Activated naive CD4-positive, alpha-beta T cell (primary cell): Measurements from ENCODE around the gene ELFN2.
"Not testable (repeated sequence)": the region's sequence is repeated elsewhere in the genome, so short reads cannot be mapped to it uniquely, and the experiment has no call there.

Experiments used
- DNase-seq, 4 experiments: peaks; one replicate each; lab custom pipeline; 2025; lab: John Stamatoyannopoulos, UW

The ELFN2 gene

DNA sequence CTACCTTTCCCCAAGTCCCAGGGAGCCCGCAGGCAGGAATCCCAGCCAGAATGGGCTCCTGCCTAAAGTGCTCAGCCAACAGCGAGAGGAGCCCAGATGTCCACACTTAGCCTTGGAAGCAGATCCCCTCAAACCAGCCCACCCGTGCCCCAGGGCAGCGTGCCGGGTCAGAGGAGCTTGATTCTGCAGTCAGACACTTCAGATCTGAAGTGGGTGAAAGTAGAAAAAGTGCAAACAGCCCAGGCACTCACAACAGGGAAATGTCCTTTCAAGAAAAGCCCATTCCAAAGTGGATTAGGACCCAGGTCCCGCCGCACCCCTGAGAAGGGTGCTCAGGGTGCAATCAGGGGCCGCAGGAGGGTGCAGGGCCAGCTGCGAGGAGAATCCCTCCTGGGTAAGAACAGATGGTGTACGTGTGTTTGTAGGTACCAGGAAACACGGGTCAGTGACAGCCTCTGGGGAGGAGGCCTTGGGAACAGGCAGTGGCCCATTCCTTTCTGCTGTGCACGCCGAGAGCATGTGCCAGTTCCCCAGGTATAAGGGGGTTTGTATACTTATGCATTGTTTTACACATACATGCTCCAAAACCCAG lies 17.7 kb downstream of the ELFN2 start:
- DNase-seq: no peak

- DNase-seq: no peak
These were observed 18.2 kb downstream of the ELFN2 start for GRCh38 chr22:37409031-37409430.

DNA sequence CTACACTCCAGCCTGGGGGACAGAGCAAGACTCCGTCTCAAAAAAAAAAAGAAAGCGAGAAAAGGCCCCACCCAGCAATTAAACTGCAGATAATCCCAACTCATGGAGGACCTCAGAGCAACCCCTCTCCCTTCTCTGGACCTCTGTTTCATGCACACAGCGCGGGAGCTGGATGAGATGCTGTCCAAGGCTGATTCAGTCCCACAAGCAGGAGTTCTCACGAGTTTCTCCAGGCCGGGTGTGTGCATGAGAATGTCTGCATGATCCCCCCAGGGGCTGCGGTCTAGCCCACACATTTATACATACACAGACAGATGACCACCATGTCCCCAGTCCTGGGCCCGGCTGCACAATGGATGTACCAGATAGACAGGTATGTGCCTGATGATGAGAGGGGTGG lies 19.4 kb downstream of the ELFN2 start:
- DNase-seq: no peak

- DNase-seq: no peak
These were observed 20.6 kb downstream of the ELFN2 start for GRCh38 chr22:37406441-37407235.

DNA sequence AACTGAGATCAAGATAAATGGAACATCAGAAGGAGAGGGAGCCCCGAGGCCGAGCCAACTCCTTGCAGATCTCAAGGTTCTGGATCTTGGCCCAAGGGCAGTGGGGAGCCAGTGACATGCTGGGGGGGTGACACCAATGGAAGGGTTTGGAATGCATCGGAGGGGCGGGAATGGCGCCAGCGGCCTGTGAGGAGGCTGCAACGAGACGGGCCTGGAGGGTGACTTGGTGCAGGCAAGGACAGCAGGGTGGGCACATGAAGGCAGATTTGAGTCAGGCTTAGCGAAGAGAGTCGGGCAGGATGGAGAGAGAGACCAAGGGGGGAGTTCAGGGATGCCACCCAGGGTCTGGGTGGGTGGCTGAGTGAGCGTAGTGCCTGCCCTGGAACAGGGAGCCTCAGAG lies 23.2 kb downstream of the ELFN2 start:
- no peak for DNase-seq

DNA sequence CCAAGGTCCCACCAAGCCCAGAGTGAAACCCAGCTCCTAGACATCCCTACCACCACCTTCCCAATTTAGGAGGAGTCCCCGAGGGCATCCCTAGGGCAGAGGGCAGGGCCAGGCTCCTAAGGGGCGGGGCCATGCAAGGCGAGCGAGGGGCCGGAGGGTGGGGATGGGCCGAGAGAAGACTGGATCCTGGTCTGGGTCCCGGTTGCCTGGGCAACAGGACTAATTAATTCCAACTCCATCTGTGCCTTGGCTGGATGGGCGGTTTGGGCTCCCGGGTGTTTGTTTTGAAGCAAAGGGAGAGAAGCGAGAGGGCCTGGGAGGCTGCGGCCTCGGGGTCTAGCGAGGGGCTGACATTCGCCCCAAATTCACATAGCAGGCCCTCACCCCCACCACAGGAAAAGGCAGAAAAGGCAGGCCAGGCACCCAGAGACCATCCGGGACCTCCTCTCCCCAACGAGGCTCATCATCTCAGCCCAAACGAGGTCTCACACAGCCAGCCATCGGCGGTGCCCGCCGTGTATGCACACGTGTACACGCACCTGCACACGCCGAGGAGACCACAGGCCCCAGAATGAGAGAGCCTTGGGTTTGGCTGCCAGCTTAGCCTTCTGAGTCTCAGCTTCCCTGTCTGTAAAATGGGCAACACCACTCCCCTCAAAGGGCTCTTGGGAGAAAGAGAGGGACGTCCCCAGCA lies 23.9 kb downstream of the ELFN2 start:
- DNase-seq: no peak

- no peak for DNase-seq
These were observed 25.1 kb downstream of the ELFN2 start for GRCh38 chr22:37402184-37402506.

DNA sequence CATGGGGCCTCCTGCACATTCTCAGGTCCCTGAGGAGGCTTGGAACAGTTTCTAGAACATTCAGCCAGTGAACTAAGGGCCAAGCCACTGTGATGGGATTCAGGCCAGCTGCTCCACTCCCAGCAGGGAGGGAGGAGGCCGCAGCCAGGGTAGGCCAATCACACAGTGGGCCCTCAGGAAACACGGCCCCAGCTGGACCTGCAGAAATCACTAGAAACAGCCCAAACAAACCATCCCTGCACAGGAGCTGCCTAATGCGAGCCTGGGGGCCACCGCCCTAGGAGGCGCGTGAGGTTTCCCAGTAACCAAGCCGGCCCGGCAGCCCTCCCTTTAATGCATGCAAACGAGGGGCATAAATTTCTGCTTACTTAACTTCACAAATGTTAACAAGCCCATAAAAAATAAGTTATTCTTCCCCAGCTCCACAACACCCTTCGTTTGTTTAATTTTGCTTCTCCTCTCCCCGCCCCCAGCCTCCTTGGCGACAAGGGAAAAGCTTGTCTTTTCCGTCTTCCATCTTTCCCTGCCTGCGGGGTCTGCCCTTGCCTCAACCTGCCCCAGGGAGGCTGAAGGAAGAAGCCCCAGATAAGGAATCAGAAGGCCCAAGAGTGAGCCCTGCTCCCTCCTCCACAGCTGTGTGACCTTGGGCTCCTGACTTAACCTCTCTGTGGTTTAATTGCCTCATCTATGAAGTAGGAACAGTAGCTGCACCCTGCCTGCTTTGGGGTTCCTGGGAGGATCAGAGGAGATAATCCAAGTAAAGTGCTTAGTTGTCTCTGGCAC lies 25.7 kb downstream of the ELFN2 start:
- no peak for DNase-seq

DNA sequence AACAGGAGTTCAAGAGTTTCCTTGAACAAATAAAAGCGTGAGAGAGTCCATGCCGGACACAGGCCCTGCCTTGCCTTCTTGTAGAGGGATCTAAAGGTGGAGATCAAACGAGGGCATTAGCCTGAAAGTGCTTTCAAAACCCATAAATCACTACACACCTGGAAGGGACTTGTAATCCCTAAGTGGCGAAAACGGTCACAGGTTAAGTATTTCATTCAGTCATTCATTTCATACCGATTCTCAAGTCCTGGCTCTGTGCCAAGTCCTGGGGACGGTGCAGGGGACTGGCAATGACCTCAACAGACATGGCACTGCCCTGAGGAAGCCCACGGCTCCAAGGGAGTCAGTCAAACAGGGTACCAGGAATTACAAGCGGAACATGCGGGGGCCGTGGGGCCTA lies 26.6 kb downstream of the ELFN2 start:
- no peak for DNase-seq

- DNase-seq: not testable (repeated sequence)
These were observed 27.8 kb downstream of the ELFN2 start for GRCh38 chr22:37399457-37399856.

DNA sequence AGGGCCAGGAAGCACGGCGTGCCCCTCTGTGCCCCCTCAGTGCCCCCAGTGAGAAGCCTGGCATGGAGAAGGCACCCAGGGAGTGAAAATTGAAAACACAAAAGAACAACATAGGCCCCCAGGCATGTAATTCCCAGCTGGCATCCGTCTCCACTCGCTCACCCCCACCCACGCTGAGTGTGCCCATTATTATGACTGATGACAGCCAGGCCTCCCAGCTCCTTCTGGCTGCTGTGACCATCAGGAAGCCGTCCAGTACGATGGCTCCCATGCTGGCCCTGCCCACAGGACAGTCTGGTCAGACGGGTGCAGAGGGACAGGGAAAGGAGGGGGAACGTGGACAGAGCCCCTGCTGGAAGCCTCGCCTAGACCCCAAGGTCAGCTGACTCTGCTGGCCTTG lies 30.1 kb downstream of the ELFN2 start:
- DNase-seq: no peak

- no peak for DNase-seq
These were observed 30.7 kb downstream of the ELFN2 start for GRCh38 chr22:37396488-37397084.

DNA sequence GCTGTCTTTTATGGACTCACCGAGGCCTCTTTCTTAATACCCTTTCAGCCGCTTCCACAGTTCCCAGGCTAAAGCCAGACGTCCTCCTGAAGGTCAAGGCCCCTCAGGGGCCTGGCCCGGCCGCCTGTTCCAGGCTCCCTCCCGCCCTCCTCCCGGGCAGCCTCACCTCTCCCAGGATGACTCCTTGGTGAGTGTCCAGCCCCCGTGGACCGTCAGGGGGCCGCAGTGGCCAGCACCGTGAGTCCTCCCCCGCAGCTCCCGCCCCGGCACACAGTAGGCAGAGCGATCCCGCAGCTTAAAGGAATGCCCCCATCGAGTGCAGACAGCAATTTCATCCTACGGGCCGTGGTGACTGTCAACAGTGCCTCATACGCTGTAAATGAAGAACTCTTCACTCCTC lies 32.9 kb downstream of the ELFN2 start:
- no peak for DNase-seq

DNA sequence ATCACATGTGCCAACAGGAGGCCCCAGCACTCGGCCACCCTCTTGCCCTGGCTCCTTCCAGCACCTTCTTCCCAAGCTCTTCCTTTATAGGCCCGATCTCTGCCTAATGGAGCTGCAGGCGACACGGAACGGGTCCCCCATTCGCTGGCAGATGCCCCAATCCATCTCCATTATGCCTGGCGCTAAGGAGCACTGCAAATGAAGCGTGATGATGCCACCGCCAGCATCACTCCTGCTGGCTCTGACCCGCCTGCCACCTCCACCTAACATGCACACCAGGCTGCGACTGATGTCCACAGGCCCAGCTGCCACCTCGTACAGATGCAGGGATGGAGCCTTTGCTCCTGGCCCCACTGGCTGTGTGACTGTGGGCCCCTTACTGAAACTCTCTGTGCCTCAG lies 33.5 kb downstream of the ELFN2 start:
- DNase-seq: no peak

DNA sequence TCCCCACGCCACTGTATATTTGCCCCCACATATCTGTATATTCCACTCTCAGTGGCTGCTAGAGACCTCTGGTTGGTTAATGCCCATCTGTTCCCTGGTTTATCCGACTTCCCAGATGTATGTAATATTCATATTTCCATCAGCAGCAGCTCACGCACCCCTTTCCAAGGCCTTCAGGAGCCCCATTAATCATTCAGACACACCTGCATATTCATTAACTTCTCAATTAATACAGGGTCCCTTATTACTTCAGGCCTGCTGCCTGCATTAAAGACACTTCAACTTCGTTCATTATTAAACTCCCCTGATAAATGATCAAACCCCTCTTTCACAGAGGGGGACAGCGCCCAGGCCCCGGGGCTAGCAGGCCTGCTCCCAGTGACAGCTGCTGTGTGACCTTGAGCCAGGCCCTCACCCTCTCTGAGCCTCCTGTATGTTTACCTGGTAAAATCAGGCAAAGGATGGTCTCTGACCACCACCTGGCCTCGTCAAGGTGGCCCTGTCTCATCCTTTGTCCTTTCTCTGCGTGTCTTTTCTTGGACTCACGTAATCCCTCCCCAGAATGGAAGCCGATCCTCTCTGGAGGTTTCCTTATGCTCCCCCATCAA lies 34.5 kb downstream of the ELFN2 start:
- DNase-seq: no peak

- no peak for DNase-seq
These were observed 35.6 kb downstream of the ELFN2 start for GRCh38 chr22:37391702-37392101.

GRCh38 chr22:37390075-37390474 lies 37.2 kb downstream of the ELFN2 start:
- DNase-seq: no peak

DNA sequence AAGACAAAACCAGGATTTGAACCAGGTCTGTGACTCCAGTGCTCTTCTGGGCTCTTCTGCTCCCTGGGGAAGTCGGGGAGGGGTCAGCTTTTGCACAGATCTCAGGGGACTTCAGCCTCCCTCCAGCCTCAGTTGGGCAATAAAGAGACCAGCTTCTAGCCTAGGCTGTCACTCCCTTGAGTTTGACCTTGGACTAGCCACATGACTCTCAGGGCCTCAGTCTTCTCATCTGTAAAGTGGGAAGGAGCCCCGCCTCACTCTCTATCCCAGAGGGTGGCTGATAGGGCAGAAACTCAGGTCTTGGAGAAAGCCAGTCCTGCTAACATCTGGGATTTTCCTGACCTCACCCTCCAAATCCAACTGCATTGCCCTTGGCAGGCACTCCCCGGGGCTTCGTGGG lies 38.7 kb downstream of the ELFN2 start:
- no peak for DNase-seq

DNA sequence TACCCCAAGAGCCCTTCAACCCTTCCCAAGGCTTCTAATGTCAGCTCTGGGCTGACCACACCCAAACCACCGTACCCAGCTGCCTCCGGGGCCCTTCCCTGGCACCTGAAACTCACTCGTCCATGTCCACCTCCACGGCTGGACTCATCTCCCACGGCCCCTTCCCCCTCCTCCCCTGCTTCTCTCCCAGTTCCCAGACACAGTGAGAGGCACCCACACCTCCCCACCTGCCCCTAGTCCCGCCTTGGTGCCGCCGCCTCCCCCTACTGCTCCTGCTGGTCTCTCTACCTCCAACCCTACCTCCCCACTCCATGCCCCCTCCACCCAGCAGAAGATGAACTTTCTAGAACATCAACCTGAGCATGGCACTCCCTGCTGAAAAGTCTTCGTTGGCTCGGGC lies 39.5 kb downstream of the ELFN2 start:
- no peak for DNase-seq

DNA sequence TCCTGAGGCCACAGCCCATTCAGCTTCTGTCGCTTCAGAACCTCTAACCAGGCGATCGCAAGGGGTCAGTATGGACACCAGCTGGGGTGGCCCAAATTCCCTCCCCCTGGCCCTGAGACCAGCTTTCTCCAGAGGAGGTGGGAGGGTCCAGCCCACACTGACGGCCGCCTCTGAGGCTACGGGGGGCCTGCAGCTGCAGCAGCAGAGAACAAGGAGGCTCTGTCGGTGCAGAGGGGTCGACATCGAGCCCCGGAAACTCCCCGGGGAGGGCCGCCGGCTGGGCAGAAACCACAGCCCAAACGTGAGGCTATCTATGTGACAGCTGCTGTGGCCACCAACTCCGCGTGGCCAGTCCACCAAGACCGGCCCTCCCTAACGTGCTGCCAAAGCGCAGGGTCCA lies 40.8 kb downstream of the ELFN2 start:
- DNase-seq: no peak

- DNase-seq: no peak
These were observed 42.6 kb downstream of the ELFN2 start for GRCh38 chr22:37384691-37385090.

DNA sequence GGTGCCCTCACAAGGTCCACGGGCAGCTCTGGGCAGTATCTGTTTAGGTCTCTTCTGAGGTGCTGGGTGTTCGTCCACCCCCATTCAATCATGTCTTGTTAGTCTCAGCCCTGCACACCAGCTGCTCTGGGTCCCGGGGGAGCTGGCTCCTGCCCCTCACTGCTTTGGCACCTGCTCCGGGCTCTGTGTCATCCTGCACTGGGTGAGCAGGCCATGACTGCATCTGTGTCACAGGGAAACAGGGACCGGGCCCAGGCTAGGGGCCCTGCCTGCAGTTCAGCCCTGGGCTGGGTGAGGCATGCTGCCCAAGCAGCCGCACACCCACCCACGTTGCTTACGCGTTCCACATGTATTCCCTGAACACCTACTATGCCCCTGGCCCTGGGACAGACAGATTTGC lies 43.9 kb downstream of the ELFN2 start:
- DNase-seq: no peak
